Lower lobe of right lung (tissue), 2 donors: Measurements from ENCODE around the gene CLCN3. TPM values are rescaled to one million over a fixed set of nuclear protein-coding genes. Genes with fewer than 3 reads are reported as not detected.

Experiments used
- ATAC-seq, 2 donors: fragments of 200-7000 bp; cut with Tn5 transposase; one replicate each; pipeline ENCODE4 v1.9.1; 2020 to 2022; ENCODE audit warnings: mild to moderate bottlenecking in 2 of 2, moderate library complexity in 2 of 2
- DNase-seq: peaks from one replicate; pipeline ENCODE4 v3.0.0-alpha.2; 2020
- H3K27ac ChIP-seq: fragments of 200-600 bp; one replicate; pipeline ENCODE4 v1.8.0; 2022
- H3K27me3 ChIP-seq: fragments of 200-600 bp; one replicate; pipeline ENCODE4 v1.8.0; 2022; ENCODE audit warnings: low read depth
- H3K36me3 ChIP-seq: fragments of 200-600 bp; one replicate; pipeline ENCODE4 v1.8.0; 2022; ENCODE audit warnings: mild to moderate bottlenecking
- H3K4me1 ChIP-seq: fragments of 200-600 bp; one replicate; pipeline ENCODE4 v1.8.0; 2022
- H3K4me3 ChIP-seq: fragments of 200-600 bp; one replicate; pipeline ENCODE4 v1.8.0; 2022; ENCODE audit warnings: mild to moderate bottlenecking
- H3K9me3 ChIP-seq: fragments of 200-600 bp; one replicate; pipeline ENCODE4 v1.8.0; 2022
- intact Hi-C: fragments of 100-400 bp; cut with DNase I; formaldehyde crosslinking; loops from one replicate; pipeline ENCODE4 v1.11.0; 2022
- total RNA-seq: library from RNA; stranded (reverse); fragmentation: NEBNext Ultra II Directional; extraction: Animal tissue kit (Norgen Biotek cat#: 25700); gene quantifications from one replicate; pipeline ENCODE4 v1.2.1, GENCODE V29; 2021
- TF ChIP-seq, protein P1 (sequence below): fragments of 200-600 bp; IDR thresholded peaks from one replicate; pipeline ENCODE4 v1.8.0; 2022; ENCODE audit warnings: antibody characterized with exemption, mild to moderate bottlenecking
- donor health status: DM: no; HTN: yes; CAD: no; lungs with severe emphysema.

CLCN3 gene
- total RNA-seq, 1 donor from 2014 or later = 41.8 TPM

DNA sequence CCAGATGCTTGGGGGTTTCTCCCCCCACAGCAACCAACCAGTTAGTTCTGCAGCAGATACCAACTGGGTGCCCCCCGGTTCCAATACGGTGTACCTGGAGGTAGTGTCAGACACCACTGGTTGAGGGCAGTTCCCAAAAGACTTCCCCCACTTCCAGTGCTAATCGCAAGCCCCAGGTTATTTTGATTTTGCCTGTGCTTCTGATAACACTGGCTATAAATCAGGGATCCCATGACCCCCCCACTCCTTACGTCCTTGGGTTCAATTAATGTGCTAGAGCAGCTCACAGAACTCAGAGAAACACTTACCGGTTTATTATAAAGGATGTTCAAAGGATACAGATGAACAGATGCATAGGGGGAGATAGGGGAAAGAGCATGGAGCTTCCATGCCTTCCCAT, 5.5 kb downstream of the CLCN3 start:
- intact Hi-C loops = no loop called here
- H3K4me1 ChIP-seq = peaks cover 29% of the 10 kb centered on the region
- H3K27me3 ChIP-seq = no peaks in the 10 kb centered on the region

DNA sequence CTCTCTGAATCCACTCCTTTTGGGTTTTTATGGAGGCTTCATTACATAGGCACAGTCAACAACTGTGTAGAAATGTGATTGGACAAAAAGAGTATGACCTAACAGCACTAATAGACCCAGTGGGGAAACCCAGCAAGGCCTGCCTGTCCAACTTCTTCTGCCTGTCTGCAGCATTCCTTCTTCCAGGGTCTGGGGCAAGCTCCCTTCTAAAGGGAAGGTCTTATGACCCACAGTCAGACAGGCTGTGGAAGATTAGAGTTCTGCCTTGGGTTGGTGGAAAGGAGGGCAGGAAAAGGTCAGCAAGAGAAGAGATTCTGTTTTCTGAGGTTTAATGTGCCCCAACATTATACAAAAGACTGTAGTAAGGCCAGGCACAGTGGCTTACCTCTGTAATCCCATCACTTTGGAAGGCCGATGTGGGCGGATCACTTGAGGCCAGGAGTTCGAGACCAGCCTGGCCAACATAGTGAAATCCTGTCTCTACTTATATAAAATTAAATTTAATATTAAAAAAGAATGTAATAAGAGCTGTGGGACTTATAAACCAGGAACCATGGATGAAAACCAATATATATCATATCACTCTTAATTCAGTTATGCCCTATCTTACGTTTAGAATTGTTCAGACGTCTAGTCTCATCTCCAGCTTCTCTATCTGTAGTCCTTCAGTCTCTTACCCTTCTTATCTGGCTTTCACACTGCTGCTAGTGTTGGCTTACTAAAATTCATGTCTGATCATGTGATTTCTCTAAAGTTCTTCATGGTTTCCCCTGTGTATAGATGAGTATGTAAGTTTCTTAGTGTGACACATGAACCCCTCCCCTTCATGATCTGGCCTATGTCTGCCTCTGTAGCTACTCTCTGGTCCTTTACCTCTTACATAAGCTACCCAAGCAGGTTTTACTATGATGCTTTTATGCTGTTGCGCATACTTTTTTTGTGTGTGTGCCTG, 6.2 kb downstream of the CLCN3 start:
- H3K4me3 ChIP-seq = no peak overlapping the region
- intact Hi-C loops = no loop called here
- peaks cover 22% of the 10 kb centered on the region for H3K4me1 ChIP-seq
- ATAC-seq (no peak), DNase-seq (no peak)
- H3K27ac ChIP-seq = no peak overlapping the region
- H3K9me3 ChIP-seq = no peaks in the 10 kb centered on the region
- TF ChIP-seq, protein P1, sequence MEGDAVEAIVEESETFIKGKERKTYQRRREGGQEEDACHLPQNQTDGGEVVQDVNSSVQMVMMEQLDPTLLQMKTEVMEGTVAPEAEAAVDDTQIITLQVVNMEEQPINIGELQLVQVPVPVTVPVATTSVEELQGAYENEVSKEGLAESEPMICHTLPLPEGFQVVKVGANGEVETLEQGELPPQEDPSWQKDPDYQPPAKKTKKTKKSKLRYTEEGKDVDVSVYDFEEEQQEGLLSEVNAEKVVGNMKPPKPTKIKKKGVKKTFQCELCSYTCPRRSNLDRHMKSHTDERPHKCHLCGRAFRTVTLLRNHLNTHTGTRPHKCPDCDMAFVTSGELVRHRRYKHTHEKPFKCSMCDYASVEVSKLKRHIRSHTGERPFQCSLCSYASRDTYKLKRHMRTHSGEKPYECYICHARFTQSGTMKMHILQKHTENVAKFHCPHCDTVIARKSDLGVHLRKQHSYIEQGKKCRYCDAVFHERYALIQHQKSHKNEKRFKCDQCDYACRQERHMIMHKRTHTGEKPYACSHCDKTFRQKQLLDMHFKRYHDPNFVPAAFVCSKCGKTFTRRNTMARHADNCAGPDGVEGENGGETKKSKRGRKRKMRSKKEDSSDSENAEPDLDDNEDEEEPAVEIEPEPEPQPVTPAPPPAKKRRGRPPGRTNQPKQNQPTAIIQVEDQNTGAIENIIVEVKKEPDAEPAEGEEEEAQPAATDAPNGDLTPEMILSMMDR = no peak
- H3K27me3 ChIP-seq = no peaks in the 10 kb centered on the region
- H3K36me3 ChIP-seq = no peaks in the 10 kb centered on the region

More for the DNA sequence above, 5.5 kb downstream of the CLCN3 start:
- no peaks in the 10 kb centered on the region for H3K36me3 ChIP-seq
- no peak overlapping the region for H3K4me3 ChIP-seq
- H3K9me3 ChIP-seq = no peaks in the 10 kb centered on the region
- DNase-seq (no peak), ATAC-seq (no peak)
- no peak overlapping the region for H3K27ac ChIP-seq
- TF ChIP-seq, protein P1 = no peak

DNA sequence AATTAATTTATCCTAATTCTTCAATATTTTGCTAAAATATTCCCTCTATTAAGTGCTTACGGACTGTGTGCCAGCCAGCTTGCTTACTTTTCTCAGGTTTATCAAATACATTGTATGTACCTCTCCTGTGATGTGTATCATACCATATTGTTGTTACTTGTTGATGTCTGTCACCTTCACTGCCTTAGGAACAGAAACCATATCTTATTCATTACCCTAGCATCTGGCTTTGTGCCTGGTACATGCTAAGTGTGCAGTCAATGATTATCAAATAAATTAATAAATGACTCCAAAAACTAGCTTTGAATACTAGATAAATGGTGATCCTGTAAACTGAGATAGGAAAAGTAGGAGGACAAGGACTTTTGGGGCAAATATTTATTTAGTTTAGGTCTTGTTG, 6.9 kb downstream of the CLCN3 start:
- no peak overlapping the region for H3K27ac ChIP-seq
- TF ChIP-seq, protein P1 = no peak
- no peaks in the 10 kb centered on the region for H3K36me3 ChIP-seq
- no peak overlapping the region for H3K4me3 ChIP-seq
- no peaks in the 10 kb centered on the region for H3K27me3 ChIP-seq
- DNase-seq (no peak), ATAC-seq (no peak)
- intact Hi-C loops = no loop called here
- no peaks in the 10 kb centered on the region for H3K9me3 ChIP-seq
- peaks cover 15% of the 10 kb centered on the region for H3K4me1 ChIP-seq

DNA sequence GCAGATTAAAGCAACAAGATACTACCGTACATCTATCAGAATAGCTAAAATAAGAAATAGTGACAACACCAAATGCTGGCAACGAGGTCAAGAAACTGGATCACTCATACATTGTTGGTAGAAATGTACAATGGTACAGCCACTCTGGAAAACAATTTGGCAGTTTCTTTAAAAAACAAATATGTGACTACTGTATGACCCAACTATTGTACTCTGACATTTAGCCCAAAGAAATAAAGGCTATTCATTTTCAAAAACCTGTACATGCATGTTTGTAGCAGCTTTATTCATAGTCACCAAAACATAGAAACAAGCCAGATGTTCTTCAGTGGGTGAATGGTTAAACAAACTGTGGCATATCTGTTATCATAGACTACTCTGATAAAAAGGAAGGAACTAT, 8.2 kb downstream of the CLCN3 start:
- peaks cover 5% of the 10 kb centered on the region for H3K4me1 ChIP-seq
- intact Hi-C loops = no loop called here
- no peak overlapping the region for H3K27ac ChIP-seq
- ATAC-seq = no peak
- no peaks in the 10 kb centered on the region for H3K36me3 ChIP-seq
- H3K4me3 ChIP-seq = no peak overlapping the region
- no peaks in the 10 kb centered on the region for H3K27me3 ChIP-seq
- H3K9me3 ChIP-seq = no peaks in the 10 kb centered on the region
- TF ChIP-seq, protein P1 = no peak
- DNase-seq = no peak

DNA sequence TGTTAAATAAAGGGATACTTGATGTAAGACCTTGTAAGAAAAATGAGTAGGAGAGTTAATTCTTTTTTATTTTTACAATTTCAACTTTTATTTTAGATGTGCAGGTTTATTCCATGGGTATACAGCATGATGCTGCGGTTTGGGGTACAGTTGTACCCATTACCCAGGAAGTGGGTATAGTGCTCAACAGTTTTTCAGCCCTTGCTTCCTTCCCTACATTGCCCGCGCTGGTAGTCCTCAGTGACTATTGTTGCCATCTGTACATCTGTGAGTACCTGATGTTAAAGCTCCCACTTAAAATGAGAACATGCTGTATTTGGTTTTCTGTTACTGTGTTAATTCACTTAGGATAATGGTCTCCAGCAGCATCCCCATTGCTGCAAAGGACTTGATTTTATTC, 9.7 kb downstream of the CLCN3 start:
- Histone ChIP-seq H3K27me3 (no peaks in the 10 kb centered on the region), H3K4me3 (no peak overlapping the region), H3K4me1 (peaks cover 5% of the 10 kb centered on the region), H3K27ac (no peak overlapping the region), H3K9me3 (no peaks in the 10 kb centered on the region), H3K36me3 (no peaks in the 10 kb centered on the region)
- ATAC-seq (no peak), DNase-seq (no peak)
- intact Hi-C loops = no loop called here
- TF ChIP-seq, protein P1 = no peak
